DMS53 treated with DMSO at 0.1 percent for 48 hours (cell line): ENCODE results near the gene GDAP1L1.
"Not testable (repeated sequence)": the region's sequence is repeated elsewhere in the genome, so short reads cannot be mapped to it uniquely, and the experiment has no call there.

Source experiments
- DNase-seq: peaks from one replicate; lab custom pipeline; 2025; ENCODE audit not compliant: unreplicated experiment; lab: John Stamatoyannopoulos, UW

GDAP1L1 gene

DNA sequence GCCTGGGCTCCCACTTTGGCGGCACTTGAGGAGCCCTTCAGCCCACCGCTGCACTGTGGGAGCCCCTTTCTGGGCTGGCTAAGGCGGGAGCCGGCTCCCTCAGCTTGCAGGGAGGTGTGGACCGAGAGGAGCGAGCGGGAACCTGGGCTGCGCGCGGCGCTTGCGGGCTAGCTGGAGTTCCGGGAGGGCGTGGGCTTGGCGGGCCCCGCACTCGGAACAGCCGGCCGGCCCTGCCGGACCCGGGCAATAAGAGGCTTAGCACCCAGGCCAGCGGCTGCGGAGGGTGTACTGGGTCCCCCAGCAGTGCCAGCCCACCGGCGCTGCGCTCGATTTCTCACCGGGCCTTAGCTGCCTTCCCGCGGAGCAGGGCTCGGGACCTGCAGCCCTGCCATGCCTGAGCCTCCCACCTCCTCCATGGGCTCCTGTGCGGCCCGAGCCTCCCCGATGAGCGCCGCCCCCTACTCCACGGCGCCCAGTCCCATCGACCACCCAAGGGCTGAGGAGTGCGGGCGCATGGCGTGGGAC, 52.0 kb downstream of the GDAP1L1 start:
- DNase-seq: not testable (repeated sequence)

DNA sequence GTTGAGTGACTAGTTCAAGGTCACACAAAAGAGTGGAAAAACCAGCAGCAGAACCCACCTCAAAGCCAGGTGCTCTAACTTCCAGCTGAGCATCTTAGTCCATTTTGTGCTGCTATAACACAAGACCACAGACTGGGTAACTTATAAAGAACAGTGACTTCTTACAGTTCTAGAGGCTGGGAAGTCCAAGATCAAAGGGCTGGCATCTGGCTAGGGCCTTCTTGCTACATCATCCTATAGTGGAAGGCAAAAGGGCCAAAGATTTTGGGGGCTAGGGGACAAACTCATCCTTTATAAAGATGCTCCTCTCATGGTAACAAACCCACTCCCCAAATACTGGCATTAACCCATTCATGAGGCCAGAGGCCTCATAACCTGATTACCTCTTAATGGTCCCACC, 54.2 kb downstream of the GDAP1L1 start:
- no peak for DNase-seq

GRCh38 chr20:44302026-44302669, 55.0 kb downstream of the GDAP1L1 start:
- peak; percentile 93 for DNase-seq

GRCh38 chr20:44302736-44303135, 55.6 kb downstream of the GDAP1L1 start:
- no peak for DNase-seq

DNA sequence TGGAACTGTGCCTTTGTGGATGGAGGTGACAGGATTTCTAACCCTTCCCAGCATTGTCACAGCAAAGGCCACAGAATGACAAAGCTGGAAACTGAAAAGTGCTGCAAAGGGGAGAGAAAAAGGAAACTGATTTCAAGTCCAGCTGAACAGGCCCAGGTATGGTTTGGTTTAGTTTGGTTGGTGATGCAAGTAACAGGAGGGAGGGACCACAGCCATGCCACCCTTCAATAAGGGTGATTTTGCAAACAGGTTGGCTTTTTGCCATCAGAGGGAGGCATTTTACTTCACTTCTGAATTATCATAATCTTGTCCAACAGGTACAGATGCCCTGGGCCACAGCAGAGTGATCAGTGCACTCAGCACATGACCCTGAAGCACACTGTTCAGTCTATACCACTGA, 57.3 kb downstream of the GDAP1L1 start:
- DNase-seq: no peak

GRCh38 chr20:44306927-44307326, 59.8 kb downstream of the GDAP1L1 start:
- DNase-seq: no peak

GRCh38 chr20:44309763-44310663, 62.9 kb downstream of the GDAP1L1 start:
- DNase-seq: no peak

DNA sequence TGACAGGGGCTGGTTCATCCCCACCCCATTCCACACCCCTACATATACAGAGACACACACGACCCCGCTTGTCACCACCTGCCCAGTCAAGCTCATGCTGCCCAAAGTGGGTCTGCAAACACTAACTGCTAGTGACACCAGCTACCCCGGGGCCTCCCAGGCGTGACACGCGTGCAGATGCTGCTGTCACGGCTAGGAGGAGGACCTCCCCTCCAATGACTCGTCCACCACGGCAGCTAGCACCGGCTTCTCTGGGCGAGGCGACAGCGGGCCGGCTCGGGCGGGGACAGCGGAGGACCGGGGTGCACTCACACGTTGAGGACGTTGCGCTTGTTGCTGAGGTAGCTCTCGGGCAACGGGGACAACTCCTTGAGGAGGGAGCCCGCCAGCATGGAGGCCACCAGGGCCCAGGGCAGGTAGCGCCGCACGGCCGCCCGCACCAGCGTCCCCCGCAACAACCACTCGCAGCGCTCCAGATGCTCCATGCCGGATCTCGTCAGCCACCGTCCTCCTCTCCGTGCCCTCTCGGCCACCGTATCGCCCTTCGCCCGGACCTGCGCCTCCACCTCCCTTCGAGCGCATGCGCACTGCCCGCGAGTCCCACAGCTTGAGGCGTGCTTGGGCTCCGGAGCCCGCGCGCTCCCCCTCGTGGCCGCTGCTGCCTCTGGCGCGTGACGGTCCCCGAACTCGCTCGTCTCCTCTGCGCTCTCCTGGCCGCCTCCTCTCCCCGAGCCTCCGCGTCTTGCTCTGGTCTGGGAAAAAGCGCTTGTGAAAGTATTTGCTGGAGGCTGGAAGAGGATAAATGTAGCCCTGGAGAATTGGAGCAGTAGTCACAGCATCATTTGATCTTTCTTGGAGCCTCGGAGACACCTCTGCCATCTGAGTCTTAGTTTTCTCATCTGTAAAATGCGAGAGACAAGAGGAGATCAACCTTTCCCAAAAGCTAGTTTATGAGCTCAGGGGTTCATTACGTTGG, 63.8 kb downstream of the GDAP1L1 start, which contains the start of gene FITM2:
Gene FITM2 (minus strand): TSS at position 539 of the 976 bp plus-strand sequence. CDS start 54 bp downstream, at position 485.
- DNase-seq: peak; percentile 94

GRCh38 chr20:44314870-44315269, 67.8 kb downstream of the GDAP1L1 start:
- no peak for DNase-seq

- no peak for DNase-seq
Measured at GRCh38 chr20:44319839-44320422, 72.8 kb downstream of the GDAP1L1 start.

GRCh38 chr20:44324343-44324742, 77.2 kb downstream of the GDAP1L1 start:
- DNase-seq: no peak

- DNase-seq: peak; percentile 4
Measured at GRCh38 chr20:44326391-44327159, 79.5 kb downstream of the GDAP1L1 start.

GRCh38 chr20:44327748-44328147, 80.6 kb downstream of the GDAP1L1 start:
- DNase-seq: not testable (repeated sequence)

DNA sequence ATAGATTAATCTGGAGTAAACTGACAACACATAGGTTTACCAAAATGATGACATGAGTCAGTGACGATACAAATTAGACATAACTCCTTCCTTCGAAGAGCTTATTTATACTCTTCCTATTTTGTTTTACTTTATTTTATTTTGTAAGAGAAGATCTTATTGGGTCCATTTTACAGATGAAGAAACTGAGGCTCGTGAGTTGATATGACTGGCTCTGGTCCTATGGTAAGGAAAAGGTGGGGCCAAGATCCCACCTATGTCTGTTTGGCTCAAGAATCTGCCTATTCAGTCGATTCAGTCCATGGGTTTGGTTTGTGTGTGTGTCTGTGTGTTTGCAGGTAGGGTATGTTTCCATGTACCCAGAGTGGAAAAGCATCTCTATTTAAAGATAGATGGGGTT, 81.3 kb downstream of the GDAP1L1 start:
- DNase-seq: no peak
